Keratinocyte (primary cell): ENCODE results near the gene KLF2. TPM values are rescaled to one million over a fixed set of nuclear protein-coding genes. Genes with fewer than 3 reads are reported as not detected.

Source experiments
- DNase-seq: peaks from one replicate; pipeline ENCODE4 v3.0.0-alpha.2; 2011; ENCODE audit warnings: low read depth, missing footprints, low spot score
- FAIRE-seq: peaks from 2 replicates; lab custom pipeline; 2011; peaks lifted over from hg19 to GRCh38; lab: Jason Lieb, UNC
- H2AFZ ChIP-seq: 2 replicates; pipeline ENCODE4 v1.6.0; 2012; ENCODE audit warnings: low read length, control low read depth, inconsistent platforms; ENCODE audit not compliant: control insufficient read depth
- H3K27ac ChIP-seq: 2 replicates; pipeline ENCODE4 v1.5.1; 2011; ENCODE audit warnings: low read length; ENCODE audit not compliant: control insufficient read depth, insufficient read depth
- H3K27me3 ChIP-seq: 3 replicates; pipeline ENCODE4 v1.6.0; 2011; ENCODE audit warnings: low read length; ENCODE audit not compliant: control insufficient read depth, insufficient read depth; ENCODE audit errors: extremely low read depth
- H3K36me3 ChIP-seq, 2 experiments: 2 replicates in 1 of 2; 3 replicates in 1 of 2; pipeline ENCODE4 v1.5.1; 2011; ENCODE audit warnings: low read length in 2 of 2, mild to moderate bottlenecking in 1 of 2; ENCODE audit not compliant: control insufficient read depth in 2 of 2, insufficient read depth in 2 of 2; ENCODE audit errors: extremely low read depth in 1 of 2
- H3K4me1 ChIP-seq: 3 replicates; pipeline ENCODE4 v1.5.1; 2011; ENCODE audit warnings: low read length; ENCODE audit not compliant: control insufficient read depth, insufficient read depth; ENCODE audit errors: extremely low read depth
- H3K4me2 ChIP-seq: 3 replicates; pipeline ENCODE4 v1.6.0; 2011; ENCODE audit warnings: low read depth, low read length; ENCODE audit not compliant: control insufficient read depth, insufficient read depth; ENCODE audit errors: extremely low read depth
- H3K4me3 ChIP-seq, 3 experiments: fragments of 200-600 bp in 1 of 3; sonication (generic) in 1 of 3; 2 replicates in 2 of 3; 3 replicates in 1 of 3; pipeline ENCODE4 v1.5.1; 2011 to 2016; ENCODE audit warnings: low read length in 3 of 3, mild to moderate bottlenecking in 3 of 3, control low read depth in 2 of 3, inconsistent platforms in 1 of 3, low read depth in 1 of 3, mixed read lengths in 1 of 3, mixed run types in 1 of 3, moderate library complexity in 1 of 3; ENCODE audit not compliant: control insufficient read depth in 2 of 3, insufficient read depth in 2 of 3; ENCODE audit errors: extremely low read depth in 1 of 3
- H3K79me2 ChIP-seq: 2 replicates; pipeline ENCODE4 v1.6.0; 2012; ENCODE audit warnings: low read length; ENCODE audit not compliant: control insufficient read depth, insufficient read depth
- H3K9ac ChIP-seq: 3 replicates; pipeline ENCODE4 v1.6.0; 2011; ENCODE audit warnings: low read length; ENCODE audit not compliant: control insufficient read depth, insufficient read depth; ENCODE audit errors: extremely low read depth
- H3K9me1 ChIP-seq: 3 replicates; pipeline ENCODE4 v1.6.0; 2011; ENCODE audit warnings: low read length; ENCODE audit not compliant: control insufficient read depth, insufficient read depth; ENCODE audit errors: extremely low read depth
- H3K9me3 ChIP-seq: 2 replicates; pipeline ENCODE4 v1.5.1; 2012; ENCODE audit warnings: low read depth, low read length; ENCODE audit not compliant: control insufficient read depth
- H4K20me1 ChIP-seq: 3 replicates; pipeline ENCODE4 v1.6.0; 2011; ENCODE audit warnings: low read length; ENCODE audit not compliant: control insufficient read depth, insufficient read depth; ENCODE audit errors: extremely low read depth
- EZH2 ChIP-seq: IDR thresholded peaks from one replicate; pipeline ENCODE4 v1.6.1; 2012; ENCODE audit warnings: inconsistent platforms, mild to moderate bottlenecking, low read length, moderate library complexity
- dilution Hi-C: fragments of 300-500 bp; cut with MboI; formaldehyde crosslinking; loops from one replicate; pipeline ENCODE4 v1.7.0; 2020; ENCODE audit warnings: low sequenced_read_pairs; ENCODE audit not compliant: extremely low pct_ligation_motif_present
- polyA plus RNA-seq, 5 experiments: library from polyadenylated mRNA; depleted of rRNA in 3 of 5; stranded (reverse) in 3 of 5; stranded (forward) in 1 of 5; unstranded in 1 of 5; fragments of >200 nt; gene quantifications; 1 replicate in 1 of 5; 2 replicates in 3 of 5; 3 replicates in 1 of 5; pipeline versions ENCODE4 v1.2.1 to v1.2.3, GENCODE V29; 2011 to 2012; ENCODE audit warnings: missing spikeins in 2 of 5, low read depth in 1 of 5, low replicate concordance in 1 of 5
- TF ChIP-seq, protein P1 (sequence below), 3 experiments: IDR thresholded peaks in 1 of 3; conservative IDR thresholded peaks in 1 of 3; optimal IDR thresholded peaks in 1 of 3; 2 replicates in 2 of 3; 3 replicates in 1 of 3; pipeline versions ENCODE3 to v1.5.1; 2011; ENCODE audit warnings: low read length in 3 of 3, mild to moderate bottlenecking in 3 of 3, moderate library complexity in 2 of 3, control low read depth in 1 of 3, inconsistent platforms in 1 of 3; ENCODE audit not compliant: insufficient read depth in 2 of 3; ENCODE audit errors: extremely low read depth in 1 of 3

Gene KLF2
- polyA plus RNA-seq, 1 donor (not counting 4 experiments of a cell fraction or from before 2014, with no cell fraction given), result not detected

- Histone ChIP-seq H3K9me1 (no peaks in the 10 kb centered on the region), H3K4me1 (peaks cover 4% of the 10 kb centered on the region), H2AFZ (no peak overlapping the region), H3K9ac (no peak overlapping the region), H3K36me3 (no peaks in the 10 kb centered on the region), H3K27ac (no peak overlapping the region), H3K4me3 (no peak overlapping the region), H3K9me3 (no peaks in the 10 kb centered on the region), H3K79me2 (no peaks in the 10 kb centered on the region), H3K27me3 (no peaks in the 10 kb centered on the region), H4K20me1 (no peaks in the 10 kb centered on the region), H3K4me2 (no peak overlapping the region)
- dilution Hi-C loops, result no loop called here
- TF ChIP-seq, protein P1, sequence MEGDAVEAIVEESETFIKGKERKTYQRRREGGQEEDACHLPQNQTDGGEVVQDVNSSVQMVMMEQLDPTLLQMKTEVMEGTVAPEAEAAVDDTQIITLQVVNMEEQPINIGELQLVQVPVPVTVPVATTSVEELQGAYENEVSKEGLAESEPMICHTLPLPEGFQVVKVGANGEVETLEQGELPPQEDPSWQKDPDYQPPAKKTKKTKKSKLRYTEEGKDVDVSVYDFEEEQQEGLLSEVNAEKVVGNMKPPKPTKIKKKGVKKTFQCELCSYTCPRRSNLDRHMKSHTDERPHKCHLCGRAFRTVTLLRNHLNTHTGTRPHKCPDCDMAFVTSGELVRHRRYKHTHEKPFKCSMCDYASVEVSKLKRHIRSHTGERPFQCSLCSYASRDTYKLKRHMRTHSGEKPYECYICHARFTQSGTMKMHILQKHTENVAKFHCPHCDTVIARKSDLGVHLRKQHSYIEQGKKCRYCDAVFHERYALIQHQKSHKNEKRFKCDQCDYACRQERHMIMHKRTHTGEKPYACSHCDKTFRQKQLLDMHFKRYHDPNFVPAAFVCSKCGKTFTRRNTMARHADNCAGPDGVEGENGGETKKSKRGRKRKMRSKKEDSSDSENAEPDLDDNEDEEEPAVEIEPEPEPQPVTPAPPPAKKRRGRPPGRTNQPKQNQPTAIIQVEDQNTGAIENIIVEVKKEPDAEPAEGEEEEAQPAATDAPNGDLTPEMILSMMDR (optimal IDR thresholded peaks at IDR 0.05 in 1 of 3, IDR thresholded peaks at IDR 0.05 in 1 of 3, conservative IDR thresholded peaks at IDR 0.05 in 1 of 3; ENCODE audit: extremely low read depth in 1 of 3, insufficient read depth in 2 of 3, low read length in 3 of 3), result no peak
- TF ChIP-seq EZH2, result no peak
- FAIRE-seq (no peak), DNase-seq (no peak)
These were observed 14.7 kb downstream of the KLF2 start for GRCh38 chr19:16339361-16339725.

GRCh38 chr19:16340092-16340491 lies 15.5 kb downstream of the KLF2 start:
- no peak for DNase-seq
- no peak overlapping the region for H3K9ac ChIP-seq
- no peak overlapping the region for H2AFZ ChIP-seq
- H3K4me1 ChIP-seq, result peaks cover 4% of the 10 kb centered on the region
- no peaks in the 10 kb centered on the region for H3K79me2 ChIP-seq
- H3K27me3 ChIP-seq, result no peaks in the 10 kb centered on the region
- no peak overlapping the region for H3K4me2 ChIP-seq
- H3K36me3 ChIP-seq, result no peaks in the 10 kb centered on the region
- no peaks in the 10 kb centered on the region for H3K9me3 ChIP-seq
- FAIRE-seq, result no peak
- no peak overlapping the region for H3K27ac ChIP-seq
- no peak overlapping the region for H3K4me3 ChIP-seq
- dilution Hi-C loops, result no loop called here
- no peaks in the 10 kb centered on the region for H4K20me1 ChIP-seq
- TF ChIP-seq EZH2, result no peak
- TF ChIP-seq, protein P1 (optimal IDR thresholded peaks at IDR 0.05 in 1 of 3, IDR thresholded peaks at IDR 0.05 in 1 of 3, conservative IDR thresholded peaks at IDR 0.05 in 1 of 3; ENCODE audit: extremely low read depth in 1 of 3, insufficient read depth in 2 of 3, low read length in 3 of 3), result no peak
- H3K9me1 ChIP-seq, result no peaks in the 10 kb centered on the region
